CD14-positive monocyte (primary cell): ENCODE measurements around the gene SLC6A2. TPM values are rescaled to one million over a fixed set of nuclear protein-coding genes. Genes with fewer than 3 reads are reported as not detected.

Source experiments
- DNase-seq, 3 donors: peaks; one replicate each; pipeline ENCODE4 v3.0.0-alpha.2; 2011 to 2022
- H2AFZ ChIP-seq: 2 replicates; pipeline ENCODE4 v1.6.0; 2012; ENCODE audit warnings: mild to moderate bottlenecking, low read depth, low read length, inconsistent platforms; ENCODE audit not compliant: insufficient read depth, poor library complexity, severe bottlenecking
- H3K27ac ChIP-seq, 2 donors: 1 replicate in 1 of 2; 2 replicates in 1 of 2; pipeline ENCODE4 v1.5.1; 2012 to 2013; ENCODE audit warnings: low read length in 2 of 2, control low read depth in 1 of 2, inconsistent platforms in 1 of 2, low read depth in 1 of 2, mild to moderate bottlenecking in 1 of 2
- H3K27me3 ChIP-seq, 2 donors: one replicate each; pipeline versions ENCODE4 v1.6.0 to v1.6.1; 2011 to 2013; ENCODE audit warnings: low read length in 2 of 2; ENCODE audit not compliant: control insufficient read depth in 2 of 2, insufficient read depth in 2 of 2
- H3K36me3 ChIP-seq, 2 donors: replicated peaks in 1 of 2; 1 replicate in 1 of 2; 2 replicates in 1 of 2; pipeline versions ENCODE4 v1.5.1 to v1.6.1; 2012 to 2013; ENCODE audit warnings: low read length in 2 of 2, control low read depth in 1 of 2, inconsistent platforms in 1 of 2, mild to moderate bottlenecking in 1 of 2; ENCODE audit not compliant: insufficient read depth in 2 of 2, control insufficient read depth in 1 of 2
- H3K4me1 ChIP-seq, 2 donors: 1 replicate in 1 of 2; 2 replicates in 1 of 2; pipeline versions ENCODE4 v1.5.1 to v1.6.1; 2012 to 2013; ENCODE audit warnings: low read length in 2 of 2, control low read depth in 1 of 2, inconsistent platforms in 1 of 2, mild to moderate bottlenecking in 1 of 2, moderate library complexity in 1 of 2; ENCODE audit not compliant: insufficient read depth in 2 of 2, control insufficient read depth in 1 of 2
- H3K4me2 ChIP-seq: replicated peaks from 2 replicates; pipeline ENCODE3; 2012; ENCODE audit warnings: low read length, moderate library complexity, mild to moderate bottlenecking; ENCODE audit not compliant: poor library complexity, severe bottlenecking; ENCODE audit errors: extremely low read depth
- H3K4me3 ChIP-seq, 3 experiments: fragments of 200-600 bp in 1 of 3; sonication (generic) in 1 of 3; replicated peaks in 1 of 3; 1 replicate in 2 of 3; 2 replicates in 1 of 3; pipeline ENCODE4 v1.5.1; 2011 to 2013; ENCODE audit warnings: low read length in 3 of 3, mild to moderate bottlenecking in 3 of 3, control low read depth in 2 of 3, low read depth in 2 of 3, inconsistent platforms in 1 of 3, moderate library complexity in 1 of 3
- H3K79me2 ChIP-seq: 2 replicates; pipeline ENCODE4 v1.6.0; 2012; ENCODE audit warnings: mild to moderate bottlenecking, control low read depth, inconsistent platforms, low read length, moderate library complexity; ENCODE audit not compliant: insufficient read depth
- H3K9ac ChIP-seq: 2 replicates; pipeline ENCODE4 v1.6.0; 2017; ENCODE audit warnings: low read length, mild to moderate bottlenecking; ENCODE audit not compliant: insufficient read depth, poor library complexity, severe bottlenecking
- H3K9me3 ChIP-seq, 2 donors: replicated peaks in 1 of 2; 1 replicate in 1 of 2; 2 replicates in 1 of 2; pipeline versions ENCODE4 v1.5.1 to v1.6.1; 2012 to 2013; ENCODE audit warnings: low read length in 2 of 2, control low read depth in 1 of 2; ENCODE audit not compliant: control insufficient read depth in 1 of 2, insufficient read depth in 1 of 2
- H4K20me1 ChIP-seq: 2 replicates; pipeline ENCODE4 v1.6.0; 2012; ENCODE audit warnings: mild to moderate bottlenecking, low read length, control low read depth, moderate library complexity; ENCODE audit not compliant: insufficient read depth
- H3K27ac Mint-ChIP-seq, 7 donors: one replicate each; pipeline ENCODE4 v1.8.0; 2020; ENCODE audit warnings: mild to moderate bottlenecking in 7 of 7, mixed read lengths in 7 of 7, moderate library complexity in 6 of 7, inconsistent platforms in 2 of 7
- H3K27me3 Mint-ChIP-seq, 3 donors: one replicate each; pipeline ENCODE4 v1.8.0; 2021 to 2022; ENCODE audit warnings: low read depth in 3 of 3, mild to moderate bottlenecking in 3 of 3, mixed read lengths in 3 of 3, moderate library complexity in 3 of 3, inconsistent platforms in 1 of 3
- H3K36me3 Mint-ChIP-seq, 2 donors: one replicate each; pipeline ENCODE4 v1.8.0; 2020; ENCODE audit warnings: mixed read lengths in 2 of 2, inconsistent platforms in 1 of 2, mild to moderate bottlenecking in 1 of 2
- H3K4me1 Mint-ChIP-seq: one replicate; pipeline ENCODE4 v1.8.0; 2020; ENCODE audit warnings: mild to moderate bottlenecking, mixed read lengths
- H3K4me3 Mint-ChIP-seq, 2 donors: one replicate each; pipeline ENCODE4 v1.8.0; 2020; ENCODE audit warnings: mild to moderate bottlenecking in 2 of 2, mixed read lengths in 2 of 2, moderate library complexity in 1 of 2
- H3K9me3 Mint-ChIP-seq, 7 donors: one replicate each; pipeline ENCODE4 v1.8.0; 2020 to 2022; ENCODE audit warnings: mixed read lengths in 7 of 7, mild to moderate bottlenecking in 6 of 7, moderate library complexity in 6 of 7, inconsistent platforms in 2 of 7
- WGBS: methylation state at CpG from one replicate; pipeline ENCODE4 v1.1.5; 2013; ENCODE audit warnings: missing lambda C conversion rate; ENCODE audit not compliant: insufficient coverage; 5-methylcytosine and 5-hydroxymethylcytosine counted together
- intact Hi-C, 2 donors: fragments of 100-400 bp; cut with micrococcal nuclease; formaldehyde crosslinking; loops; one replicate each; pipeline versions ENCODE4 v1.15.0 to v1.15.1; 2023
- polyA plus RNA-seq, 3 donors: library from polyadenylated mRNA; depleted of rRNA in 1 of 3; unstranded in 2 of 3; stranded (reverse) in 1 of 3; fragments of 300-500 nt in 2 of 3; fragments of >200 nt in 1 of 3; fragmentation: Illumina TruSeq in 2 of 3; gene quantifications; 1 replicate in 2 of 3; 2 replicates in 1 of 3; pipeline ENCODE4 v1.2.3, GENCODE V29; 2012 to 2021
- TF ChIP-seq, protein P1 (sequence below): fragments of 200-600 bp; IDR thresholded peaks from one replicate; pipeline ENCODE4 v1.8.0; 2022; ENCODE audit warnings: antibody characterized with exemption, mild to moderate bottlenecking

Gene SLC6A2
- polyA plus RNA-seq, 3 donors: not detected

DNA sequence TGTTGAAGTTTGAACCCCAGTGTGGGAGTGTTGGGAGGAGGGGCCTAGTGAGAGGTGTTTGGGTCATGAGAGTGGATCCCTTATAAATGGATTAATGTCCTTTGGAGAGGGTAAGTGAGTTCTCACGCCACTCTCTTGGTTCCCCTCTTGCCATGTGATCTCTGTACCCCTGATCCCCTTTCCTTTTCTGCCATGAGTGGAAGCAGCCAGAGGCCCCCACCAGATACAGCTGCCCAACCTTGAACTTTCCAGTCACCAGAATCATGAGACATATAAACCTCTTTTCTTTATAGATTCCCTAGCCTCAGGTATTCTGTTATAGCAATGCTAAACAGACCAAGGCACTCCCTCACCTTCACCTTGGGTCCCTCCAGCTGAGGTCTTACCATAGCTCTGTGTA is 7.4 kb downstream of the SLC6A2 start:
- H3K4me2 ChIP-seq: no peak overlapping the region
- intact Hi-C loops: no loop called here
- H3K9me3 Mint-ChIP-seq: peaks cover 0 to 7% (median 2%) of the 10 kb centered on the region in 7 donors

GRCh38 chr16:55663765-55664677 is 8.2 kb downstream of the SLC6A2 start:
- H3K4me3 Mint-ChIP-seq: no peak overlapping the region
- no peaks in the 10 kb centered on the region for H3K36me3 ChIP-seq
- no peaks in the 10 kb centered on the region for H3K36me3 Mint-ChIP-seq
- no peaks in the 10 kb centered on the region for H3K4me1 Mint-ChIP-seq
- no peaks in the 10 kb centered on the region for H3K4me1 ChIP-seq
- H3K4me2 ChIP-seq: no peak overlapping the region
- H3K27me3 Mint-ChIP-seq: peaks cover 3 to 8% (median 8%) of the 10 kb centered on the region in 3 donors
- H3K9me3 ChIP-seq: peaks cover 0 to 3% of the 10 kb centered on the region in 2 donors
- peaks cover 0 to 7% (median 2%) of the 10 kb centered on the region in 7 donors for H3K9me3 Mint-ChIP-seq
- 70% methylated on average over 3 of the region's 8 CpGs for WGBS
- TF ChIP-seq, protein P1, sequence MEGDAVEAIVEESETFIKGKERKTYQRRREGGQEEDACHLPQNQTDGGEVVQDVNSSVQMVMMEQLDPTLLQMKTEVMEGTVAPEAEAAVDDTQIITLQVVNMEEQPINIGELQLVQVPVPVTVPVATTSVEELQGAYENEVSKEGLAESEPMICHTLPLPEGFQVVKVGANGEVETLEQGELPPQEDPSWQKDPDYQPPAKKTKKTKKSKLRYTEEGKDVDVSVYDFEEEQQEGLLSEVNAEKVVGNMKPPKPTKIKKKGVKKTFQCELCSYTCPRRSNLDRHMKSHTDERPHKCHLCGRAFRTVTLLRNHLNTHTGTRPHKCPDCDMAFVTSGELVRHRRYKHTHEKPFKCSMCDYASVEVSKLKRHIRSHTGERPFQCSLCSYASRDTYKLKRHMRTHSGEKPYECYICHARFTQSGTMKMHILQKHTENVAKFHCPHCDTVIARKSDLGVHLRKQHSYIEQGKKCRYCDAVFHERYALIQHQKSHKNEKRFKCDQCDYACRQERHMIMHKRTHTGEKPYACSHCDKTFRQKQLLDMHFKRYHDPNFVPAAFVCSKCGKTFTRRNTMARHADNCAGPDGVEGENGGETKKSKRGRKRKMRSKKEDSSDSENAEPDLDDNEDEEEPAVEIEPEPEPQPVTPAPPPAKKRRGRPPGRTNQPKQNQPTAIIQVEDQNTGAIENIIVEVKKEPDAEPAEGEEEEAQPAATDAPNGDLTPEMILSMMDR: no peak
- no peaks in the 10 kb centered on the region for H3K79me2 ChIP-seq
- H4K20me1 ChIP-seq: no peaks in the 10 kb centered on the region
- DNase-seq: no peak
- H2AFZ ChIP-seq: no peak overlapping the region
- H3K27me3 ChIP-seq: peaks cover 0 to 2% of the 10 kb centered on the region in 2 donors
- H3K27ac Mint-ChIP-seq: peak overlapping the region in 1 of 7 donors; percentile 58
- H3K27ac ChIP-seq: no peak overlapping the region
- intact Hi-C loops: no loop called here
- no peak overlapping the region for H3K4me3 ChIP-seq
- H3K9ac ChIP-seq: no peak overlapping the region

More for the DNA sequence above, 7.4 kb downstream of the SLC6A2 start:
- H3K4me3 Mint-ChIP-seq: no peak overlapping the region
- Histone ChIP-seq H3K4me1 (no peaks in the 10 kb centered on the region), H3K4me3 (no peak overlapping the region), H2AFZ (no peak overlapping the region), H3K27ac (no peak overlapping the region), H3K79me2 (no peaks in the 10 kb centered on the region), H4K20me1 (no peaks in the 10 kb centered on the region), H3K36me3 (no peaks in the 10 kb centered on the region), H3K9ac (no peak overlapping the region), H3K27me3 (peaks cover 0 to 2% of the 10 kb centered on the region in 2 donors), H3K9me3 (peaks cover 0 to 3% of the 10 kb centered on the region in 2 donors)
- peak overlapping the region in 1 of 7 donors; percentile 15 for H3K27ac Mint-ChIP-seq
- no peaks in the 10 kb centered on the region for H3K4me1 Mint-ChIP-seq
- no peak for DNase-seq
- TF ChIP-seq, protein P1: no peak
- H3K27me3 Mint-ChIP-seq: peaks cover 9 to 14% (median 10%) of the 10 kb centered on the region in 3 donors
- H3K36me3 Mint-ChIP-seq: no peaks in the 10 kb centered on the region
- 100% methylated on average over 1 of the region's 1 CpG for WGBS
